ENCODE results near the gene WNT9A.

Gene WNT9A

DNA sequence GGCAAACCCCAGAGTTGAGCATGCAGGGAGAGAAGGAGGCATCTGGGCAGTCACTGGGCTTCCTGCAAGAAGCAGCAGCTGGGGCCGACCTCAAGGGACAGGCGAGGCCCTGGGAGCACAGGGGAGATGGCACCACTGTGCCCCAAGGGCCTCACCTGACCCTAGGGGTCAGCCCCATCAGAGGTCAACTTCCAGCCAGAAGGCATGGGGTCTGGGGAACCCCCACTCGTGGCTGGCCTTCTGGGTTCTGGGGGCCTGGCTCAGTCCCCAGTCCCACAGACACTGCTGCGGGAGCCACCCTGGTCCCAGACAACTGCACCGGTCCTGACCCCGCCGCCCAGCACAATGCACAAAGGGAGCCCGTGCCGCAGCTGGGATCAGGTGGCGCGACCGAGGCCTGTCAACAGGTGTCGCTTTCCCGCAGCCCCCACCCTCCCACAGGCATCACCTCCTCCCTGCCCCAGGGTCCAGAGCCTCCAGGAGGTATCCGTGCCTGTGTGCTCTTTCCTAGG, 6.2 kb downstream of the WNT9A start:
- no peak for DNase-seq

DNA sequence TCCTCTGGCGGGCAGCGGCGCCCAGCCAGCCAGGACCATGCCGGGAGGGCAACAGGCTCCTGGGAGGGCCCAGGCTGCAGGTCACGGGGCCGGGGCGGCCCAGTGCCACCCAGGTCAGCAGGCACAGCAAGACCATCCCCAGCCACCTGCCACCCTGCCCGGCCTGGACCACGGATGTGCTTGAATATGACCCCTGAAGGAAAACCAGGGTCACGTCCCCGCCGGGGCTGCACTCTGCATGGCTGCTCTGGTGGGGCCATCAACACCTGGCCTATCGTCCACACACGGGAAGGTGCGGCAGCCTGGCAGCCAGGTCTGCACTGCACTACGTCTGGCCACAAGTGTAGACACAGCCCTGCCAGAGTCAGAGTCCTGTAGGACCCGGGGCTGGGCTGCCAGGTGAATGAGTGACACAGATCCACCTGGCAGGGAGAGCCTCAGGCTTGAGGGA, 6.9 kb downstream of the WNT9A start:
- DNase-seq, result no peak

DNA sequence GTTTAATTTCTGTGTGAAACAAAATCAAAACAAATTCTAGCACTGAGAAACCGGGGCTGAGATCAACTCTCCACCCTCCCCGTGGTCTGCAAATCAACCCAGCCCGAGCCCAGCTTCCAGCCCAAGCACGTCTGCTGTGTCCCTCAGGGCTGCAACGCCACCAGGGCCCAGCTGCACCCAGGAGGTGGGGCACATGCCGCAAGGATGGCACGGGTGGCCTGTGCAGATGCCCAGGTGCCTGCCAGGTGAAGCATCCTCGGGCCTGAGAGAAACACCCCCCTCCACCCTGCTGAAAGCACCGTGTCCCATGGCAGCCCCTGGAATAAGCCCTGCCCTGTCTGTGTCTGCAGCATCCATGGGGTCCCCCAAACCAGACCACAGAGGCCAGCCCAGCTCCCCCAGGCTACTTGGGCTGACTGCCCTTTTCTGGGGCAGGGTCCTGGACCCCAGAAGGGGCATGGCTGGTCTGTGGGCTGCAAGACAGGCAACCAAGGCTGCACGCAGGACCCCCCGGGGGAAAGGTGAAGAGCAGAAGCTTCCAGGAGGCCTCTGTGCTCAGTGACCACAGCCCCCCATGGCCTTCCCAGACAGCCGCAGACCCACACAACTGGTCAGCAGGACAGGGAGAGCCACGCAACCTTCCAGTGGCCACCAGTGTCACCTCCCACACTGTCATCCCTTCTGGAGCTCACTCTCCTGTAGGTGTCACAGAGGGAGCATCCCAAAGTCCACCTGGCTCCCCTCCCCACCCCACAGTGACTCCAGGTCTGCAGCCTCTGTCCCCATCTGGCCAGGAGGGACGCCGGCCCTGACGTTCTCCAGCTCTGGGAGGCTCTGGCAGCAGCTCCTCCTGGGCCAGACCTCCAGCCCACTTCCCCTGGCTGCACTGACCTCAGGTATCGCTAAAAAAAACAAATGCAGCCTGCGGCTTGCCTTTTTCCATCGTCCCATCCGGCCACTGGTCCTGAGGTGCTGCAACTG, 7.7 kb downstream of the WNT9A start:
- no peak for DNase-seq

DNA sequence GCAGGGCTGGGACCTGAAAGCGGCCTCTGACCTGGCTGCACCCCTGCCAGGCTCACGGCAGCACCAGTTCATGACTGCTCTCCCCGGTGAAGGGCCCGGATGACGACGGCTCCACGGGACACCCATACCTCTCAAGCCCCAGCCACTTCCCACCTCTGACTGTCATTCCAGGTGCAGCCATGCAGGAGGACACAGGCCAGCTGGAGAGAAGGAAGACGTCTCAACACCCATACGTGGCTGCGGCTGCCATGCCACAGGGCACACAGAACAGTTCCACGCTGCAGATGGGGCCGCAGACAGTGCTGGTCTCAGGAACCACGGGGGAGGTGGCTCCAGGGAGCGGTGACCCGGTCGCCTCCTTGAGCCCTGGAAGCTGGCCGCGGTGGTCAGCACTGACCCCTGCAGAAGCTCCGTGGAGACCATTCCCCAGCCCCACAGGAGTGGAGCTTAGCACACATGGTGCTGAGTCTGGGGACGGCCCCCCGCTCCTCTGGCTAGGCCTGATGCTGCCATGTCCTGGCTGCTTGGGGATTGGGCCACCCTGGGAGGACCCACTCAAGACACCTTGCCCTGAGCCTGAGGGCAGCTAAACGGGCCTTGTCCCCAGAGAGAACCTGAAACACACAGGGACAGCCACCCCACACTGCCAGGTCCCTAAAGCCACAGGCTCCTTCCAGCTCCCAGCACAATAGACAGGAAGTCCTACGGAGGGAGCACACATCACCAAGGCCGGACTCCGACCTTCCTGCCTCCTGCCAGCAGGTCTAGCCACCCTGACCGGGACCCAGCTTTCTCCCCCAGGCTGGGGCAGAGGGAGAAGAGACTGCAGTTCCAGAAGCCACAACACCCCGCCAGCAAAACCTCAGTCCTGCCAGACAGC, 8.6 kb downstream of the WNT9A start:
- DNase-seq, result no peak

DNA sequence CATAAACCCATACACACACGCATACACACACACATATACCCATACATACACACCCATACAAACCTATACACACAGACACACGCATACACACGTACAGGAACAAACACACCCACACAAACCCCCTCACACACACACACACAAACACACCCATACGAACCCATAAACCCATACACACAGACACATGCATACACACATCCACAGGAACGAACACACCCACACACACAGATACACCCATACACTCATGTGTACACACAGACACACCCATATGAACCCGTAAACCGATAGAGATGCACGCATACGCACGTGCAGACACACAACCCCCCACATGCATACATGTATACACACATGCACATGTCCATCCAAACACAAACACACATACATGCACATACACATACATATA, 9.5 kb downstream of the WNT9A start:
- no peak for DNase-seq

DNA sequence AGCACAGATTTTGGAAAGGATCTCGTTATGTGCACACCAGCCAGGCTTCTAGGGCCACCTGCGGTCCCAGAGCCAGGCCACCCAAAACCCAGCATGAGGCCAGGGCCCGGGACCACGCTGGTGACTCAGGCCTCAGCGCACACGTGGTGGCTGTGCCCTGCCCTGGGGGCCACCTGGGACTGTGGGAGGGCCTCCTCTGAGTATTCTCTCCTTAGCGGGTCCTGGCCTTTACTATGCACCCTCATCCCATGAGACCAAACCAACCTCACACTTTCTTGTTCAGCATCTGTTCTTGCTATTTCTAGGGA, 9.9 kb downstream of the WNT9A start:
- no peak for DNase-seq

DNA sequence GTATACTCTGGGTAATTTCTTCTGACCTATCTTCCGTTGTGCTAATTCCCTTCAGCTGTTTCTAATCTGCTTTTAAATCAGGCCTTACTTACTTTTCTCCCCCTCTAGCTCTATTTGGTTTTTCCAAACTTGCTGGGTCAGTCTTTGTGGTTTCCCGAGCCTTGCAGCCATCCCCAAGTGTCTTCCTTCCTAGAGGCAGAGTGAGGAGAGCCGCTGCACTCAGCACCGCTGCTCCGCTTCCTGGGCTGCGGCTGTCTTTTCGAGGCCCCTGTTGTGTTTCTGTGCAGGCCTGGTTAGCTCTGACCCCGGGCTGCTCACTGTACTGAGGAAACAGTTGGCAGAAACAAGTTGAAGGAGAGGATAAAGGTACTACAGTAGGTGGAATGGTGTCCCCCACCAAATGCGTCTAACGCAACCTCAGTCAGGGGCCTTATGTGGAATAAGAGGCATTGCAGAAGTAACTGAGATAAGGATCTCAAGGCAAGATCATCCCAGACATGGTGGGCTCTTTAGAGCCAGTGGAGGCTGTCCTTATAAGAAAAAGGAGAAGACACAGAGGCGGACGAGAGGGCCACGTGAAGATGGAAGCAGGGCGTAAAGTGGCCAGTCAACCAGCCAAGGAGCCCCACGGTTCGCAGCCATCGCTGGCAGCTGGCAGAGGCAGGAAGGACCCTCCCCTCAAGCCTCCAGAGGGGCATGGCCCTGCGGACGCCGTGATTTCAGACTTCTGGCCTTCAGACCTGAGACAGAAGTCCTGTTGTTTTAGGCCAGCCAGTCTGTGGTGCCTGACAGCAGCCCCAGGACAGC, 10.5 kb downstream of the WNT9A start:
- DNase-seq, result no peak

DNA sequence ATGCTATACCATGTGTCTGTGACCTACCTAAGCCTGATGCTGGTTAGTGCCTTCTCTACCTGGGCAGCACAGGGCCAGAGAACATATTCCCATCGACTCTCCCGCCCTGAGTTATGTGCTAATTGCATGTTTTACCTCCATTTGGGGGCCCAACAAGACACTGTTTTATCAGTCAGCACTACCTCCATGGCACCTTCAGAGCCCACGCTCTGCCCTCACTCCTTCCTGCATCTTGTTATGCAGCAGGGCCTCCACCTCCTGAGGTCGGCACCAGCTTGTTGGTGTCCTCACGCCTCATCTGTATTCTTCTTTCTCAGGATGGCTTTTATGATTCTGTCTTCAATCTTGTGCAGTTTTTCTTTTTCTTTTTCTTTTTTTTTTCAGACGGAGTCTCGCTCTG, 11.9 kb downstream of the WNT9A start:
- DNase-seq, result no peak

DNA sequence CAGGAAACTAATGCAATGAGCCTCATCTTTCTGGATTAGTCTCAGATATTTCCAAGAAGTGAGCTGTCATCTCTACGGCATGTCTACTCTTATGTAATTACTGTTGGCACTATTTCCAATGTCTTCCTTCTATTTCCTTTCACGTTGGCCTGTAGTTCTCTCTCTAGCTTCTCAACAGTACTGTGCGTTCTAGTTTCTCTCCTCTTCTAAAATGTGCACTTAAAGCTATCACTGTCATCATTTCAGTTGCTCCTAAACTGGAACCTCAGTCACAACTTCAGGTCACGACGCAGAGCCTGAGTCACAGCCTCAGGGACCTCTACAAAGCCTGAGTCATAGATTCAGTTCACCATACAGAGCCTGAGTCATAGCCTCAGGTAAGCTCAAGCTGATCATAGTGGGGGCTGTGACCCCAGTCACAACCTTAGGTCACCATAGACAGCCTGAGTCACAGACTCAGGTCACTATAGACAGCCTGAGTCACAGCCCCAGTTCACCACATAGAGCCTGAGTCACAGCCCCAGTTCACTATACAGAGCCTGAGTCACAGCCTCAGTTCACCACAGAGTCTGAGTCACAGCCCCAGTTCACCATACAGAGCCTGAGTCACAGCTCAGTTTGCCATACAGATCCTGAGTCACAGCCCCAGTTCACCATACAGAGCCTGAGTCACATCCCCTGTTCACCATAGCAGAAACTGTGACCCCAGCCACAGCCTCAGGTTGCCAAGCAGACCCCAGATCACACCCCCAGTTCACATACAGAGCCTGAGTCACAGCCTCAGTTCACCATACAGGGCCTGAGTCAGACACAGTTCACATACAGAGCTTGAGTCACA, 13.0 kb downstream of the WNT9A start:
- peak; percentile 37 for DNase-seq

DNA sequence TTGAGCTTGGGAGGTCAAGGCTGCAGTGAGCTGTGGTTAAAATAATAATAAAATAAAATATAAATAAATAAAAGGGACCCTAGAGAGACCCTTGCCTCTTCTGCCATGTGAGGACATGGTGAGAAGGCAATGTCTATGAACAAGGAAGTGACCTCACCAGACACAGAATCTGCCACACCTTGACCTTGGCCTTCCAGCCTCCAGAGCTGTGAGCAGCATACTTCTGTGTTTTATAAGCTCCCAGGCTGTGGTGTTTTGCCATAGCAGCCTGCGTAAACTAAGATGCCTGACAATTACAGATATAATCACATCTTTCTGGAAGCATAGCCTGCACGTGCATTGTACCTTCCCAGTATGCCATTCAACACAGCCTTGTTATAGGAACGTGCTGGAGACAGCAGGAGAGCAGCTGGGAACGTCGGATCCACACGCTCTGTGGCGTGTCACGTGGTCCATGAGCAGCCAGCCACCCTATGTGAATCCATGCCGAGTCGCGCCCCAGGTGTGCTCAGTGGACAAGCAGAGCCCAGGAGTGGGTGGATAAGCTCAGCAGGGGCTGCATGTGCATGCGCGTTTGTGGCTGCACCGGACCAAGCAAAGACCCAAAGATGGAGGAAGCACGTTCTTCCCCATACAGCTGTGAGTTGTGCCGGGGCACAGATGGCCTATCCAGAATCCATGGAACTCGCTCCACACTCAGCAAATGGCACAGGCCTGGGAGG, 17.8 kb downstream of the WNT9A start:
- DNase-seq, result no peak

DNA sequence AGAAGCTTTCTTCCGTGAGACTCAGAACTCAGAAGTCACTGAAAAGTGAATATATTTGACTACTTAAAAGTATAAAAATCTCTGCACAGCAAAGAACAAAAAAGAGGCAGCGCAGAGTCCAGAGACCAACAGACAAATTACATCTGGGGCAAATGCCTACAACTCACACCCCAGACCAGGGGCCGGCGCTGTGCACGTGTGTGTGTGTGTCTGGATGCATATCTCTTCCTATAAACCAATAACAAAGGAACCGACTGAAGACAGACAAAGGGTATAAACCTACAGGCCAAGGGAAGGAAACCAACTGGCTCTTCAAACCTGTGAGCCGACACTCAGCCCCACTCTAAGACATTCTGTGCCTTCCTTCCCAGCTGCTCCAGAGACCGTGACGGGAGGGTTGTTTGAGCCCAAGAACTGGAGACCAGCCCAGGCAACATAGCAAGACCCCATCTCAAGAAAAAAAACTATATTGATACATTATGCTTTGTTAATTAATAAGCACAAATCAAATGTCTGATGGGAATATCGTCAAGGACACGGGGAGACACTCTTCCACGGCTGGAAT, 18.8 kb downstream of the WNT9A start:
- no peak for DNase-seq

DNA sequence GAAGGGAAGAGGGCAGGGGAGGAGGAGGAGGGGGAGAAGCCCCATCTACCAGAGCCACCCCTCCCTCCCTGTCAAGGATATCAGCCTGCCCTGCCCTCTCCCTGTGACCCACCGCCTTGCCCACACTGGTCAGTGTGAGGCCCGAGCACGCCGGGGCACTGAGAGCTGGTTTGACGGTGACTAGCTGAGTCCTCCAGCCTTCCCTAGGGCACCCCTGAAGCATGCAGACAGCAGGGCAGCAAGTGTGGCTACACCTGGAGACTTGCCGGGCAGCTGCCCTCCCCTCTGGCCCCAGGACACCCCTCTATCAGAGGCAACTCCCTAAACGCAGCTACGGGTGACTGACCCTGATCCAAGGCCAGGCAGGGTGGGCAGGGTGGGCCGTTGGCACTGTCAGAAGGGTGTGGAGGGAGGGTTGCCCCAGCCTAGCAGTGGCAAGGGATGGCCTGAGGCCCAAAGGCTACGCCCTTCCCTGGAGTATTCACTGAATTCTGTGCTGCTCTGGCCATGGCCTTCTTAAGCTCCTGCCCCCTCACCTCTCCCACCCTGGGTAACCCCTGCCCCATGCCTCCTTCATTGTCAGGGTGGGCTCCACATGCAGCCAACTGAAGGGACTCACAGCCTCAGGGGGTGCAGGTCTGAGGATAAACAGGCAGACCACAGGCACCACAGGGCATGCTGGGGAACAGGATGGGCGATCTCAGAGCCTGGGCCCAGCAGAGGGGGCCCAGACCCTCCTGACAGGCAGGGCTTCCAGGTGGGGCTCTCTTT, 19.6 kb downstream of the WNT9A start:
- DNase-seq, result no peak

DNA sequence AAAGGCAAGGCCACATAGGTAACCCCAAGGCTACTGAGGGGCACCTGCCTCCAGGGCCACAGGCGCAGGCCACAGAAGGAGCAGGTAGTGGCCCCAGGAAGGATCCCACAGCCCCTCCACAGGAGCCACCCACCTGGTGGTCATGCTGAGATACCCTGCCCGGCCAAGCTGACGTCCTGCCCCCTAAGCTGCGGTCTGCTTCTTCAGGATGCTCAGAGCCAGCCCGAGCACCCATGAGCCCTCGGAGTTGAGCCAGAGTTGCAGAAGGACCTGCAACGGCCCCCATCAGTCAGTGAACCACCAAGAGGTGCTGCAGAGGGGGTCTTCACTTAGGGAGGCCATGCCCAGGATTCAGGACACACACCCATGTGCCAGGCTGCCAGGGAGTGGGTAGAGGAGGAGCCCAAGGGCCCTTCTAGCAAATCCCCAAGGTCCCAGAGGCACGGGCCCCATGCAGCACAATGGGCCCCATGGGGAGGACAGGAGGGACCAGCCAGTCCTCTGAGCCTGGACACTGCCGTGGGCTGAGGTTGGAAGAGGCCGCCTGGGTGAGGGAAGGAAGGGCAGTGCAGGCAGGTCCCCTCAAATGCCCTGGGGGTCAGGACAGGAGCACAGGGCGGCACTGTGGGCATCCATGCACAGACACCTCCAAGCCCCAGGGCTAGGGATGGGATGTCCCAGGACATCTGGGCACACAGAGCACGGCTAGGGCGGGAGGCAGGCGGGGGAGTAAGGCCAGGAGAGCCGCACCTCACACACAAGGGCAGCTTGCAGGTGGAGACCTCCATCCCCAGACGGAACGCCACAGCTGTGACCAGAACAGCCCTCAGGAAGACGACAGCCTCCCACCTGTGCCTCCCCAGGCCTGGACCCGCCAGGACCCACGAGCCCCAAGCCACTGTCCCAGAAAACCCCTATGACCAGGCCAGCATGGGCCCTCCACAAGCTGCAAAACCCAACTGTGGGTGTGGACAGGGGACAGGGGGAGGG, 20.5 kb downstream of the WNT9A start:
- DNase-seq, result no peak

DNA sequence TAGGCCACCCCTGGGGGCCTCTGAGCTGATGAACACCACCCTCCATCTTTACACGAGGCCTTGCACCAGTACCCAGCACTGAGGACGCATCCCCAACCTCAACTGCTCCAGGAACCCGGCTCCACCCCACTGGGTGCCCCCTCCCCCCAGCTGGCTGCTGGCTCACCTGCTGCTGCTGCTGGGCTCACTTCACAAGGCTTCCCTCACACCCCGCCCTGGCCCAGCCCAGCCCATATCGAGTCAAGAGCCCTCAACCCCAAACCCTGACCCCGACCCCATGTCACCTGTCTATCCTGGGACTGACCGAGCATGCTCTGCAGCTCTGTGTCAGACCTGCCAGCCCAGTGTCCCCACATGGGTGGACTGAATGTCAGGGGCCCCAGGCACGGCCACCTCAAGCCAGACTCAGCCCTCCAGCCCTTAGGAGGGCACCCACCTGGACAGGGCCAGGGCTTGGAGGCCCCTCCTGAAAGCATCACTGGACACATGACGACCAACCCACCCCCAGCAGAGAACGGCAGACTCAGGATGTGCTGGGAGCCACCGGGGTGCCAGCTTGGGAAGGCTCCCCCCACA, 21.4 kb downstream of the WNT9A start:
- no peak for DNase-seq

DNA sequence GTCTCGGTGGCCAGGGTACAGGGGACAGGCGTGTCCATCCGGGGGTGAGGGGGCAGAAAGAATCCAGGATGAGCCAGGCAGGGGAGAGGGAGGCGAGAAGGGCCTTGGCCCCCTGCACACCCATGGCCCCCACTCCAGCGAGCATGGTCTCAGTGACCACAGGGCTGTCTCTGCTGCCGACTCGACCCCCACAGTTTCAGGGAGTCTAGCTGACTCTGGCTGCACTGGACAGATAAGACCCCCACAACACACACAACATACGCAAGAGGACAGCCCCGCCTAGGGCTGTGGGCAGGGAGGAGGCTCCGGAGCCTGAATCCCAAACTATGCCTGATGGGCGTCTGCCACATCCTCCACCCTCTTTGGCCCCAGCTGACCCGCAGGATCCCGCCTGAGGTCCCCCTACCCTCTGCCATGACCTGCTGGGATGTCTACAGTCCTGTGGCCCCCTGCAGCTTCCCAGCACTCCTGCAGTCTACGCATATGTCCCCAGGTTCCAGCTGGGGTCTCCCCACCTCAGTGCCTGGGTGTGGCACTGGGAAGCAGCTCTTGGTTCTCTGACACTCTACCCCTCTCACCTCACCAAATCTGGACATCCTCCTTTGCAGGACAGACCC, 22.0 kb downstream of the WNT9A start:
- DNase-seq, result no peak

DNA sequence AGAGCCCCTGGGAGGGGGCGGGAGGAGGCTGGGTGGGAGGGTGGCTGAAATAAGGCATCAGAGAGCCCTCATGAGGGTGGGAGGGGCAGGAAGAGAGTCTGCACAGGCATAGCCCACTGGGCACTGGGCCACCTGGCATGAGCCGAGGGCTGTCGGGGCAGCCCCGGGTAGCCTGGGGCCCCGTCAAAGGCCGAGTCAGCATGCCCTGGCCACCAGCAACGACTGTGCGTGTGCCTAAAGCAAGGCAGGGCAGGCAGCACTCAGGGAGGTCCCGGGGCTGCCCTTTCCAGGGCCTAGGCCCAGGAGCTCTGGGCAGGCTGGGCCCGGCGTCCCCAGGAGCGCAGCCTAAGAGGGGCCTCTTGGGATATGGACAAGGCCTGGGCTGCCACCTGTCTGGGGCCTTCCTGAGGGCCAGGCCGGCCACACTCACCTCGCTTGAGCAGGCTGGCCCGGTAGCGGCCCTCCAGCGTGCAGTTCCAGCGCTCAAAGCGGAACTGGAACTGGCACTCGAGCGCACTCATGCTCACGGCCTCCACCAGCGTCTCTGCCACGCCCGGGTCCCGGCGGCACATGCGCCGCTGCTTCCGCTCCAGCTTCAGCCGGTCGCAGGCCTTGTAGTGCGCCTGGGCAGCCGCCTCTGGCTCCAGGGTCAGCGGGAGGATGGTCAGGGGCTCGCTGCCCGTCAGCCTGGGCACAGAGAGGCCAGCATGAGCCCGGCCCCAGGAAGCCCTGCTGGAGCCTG, 22.7 kb downstream of the WNT9A start:
- no peak for DNase-seq

DNA sequence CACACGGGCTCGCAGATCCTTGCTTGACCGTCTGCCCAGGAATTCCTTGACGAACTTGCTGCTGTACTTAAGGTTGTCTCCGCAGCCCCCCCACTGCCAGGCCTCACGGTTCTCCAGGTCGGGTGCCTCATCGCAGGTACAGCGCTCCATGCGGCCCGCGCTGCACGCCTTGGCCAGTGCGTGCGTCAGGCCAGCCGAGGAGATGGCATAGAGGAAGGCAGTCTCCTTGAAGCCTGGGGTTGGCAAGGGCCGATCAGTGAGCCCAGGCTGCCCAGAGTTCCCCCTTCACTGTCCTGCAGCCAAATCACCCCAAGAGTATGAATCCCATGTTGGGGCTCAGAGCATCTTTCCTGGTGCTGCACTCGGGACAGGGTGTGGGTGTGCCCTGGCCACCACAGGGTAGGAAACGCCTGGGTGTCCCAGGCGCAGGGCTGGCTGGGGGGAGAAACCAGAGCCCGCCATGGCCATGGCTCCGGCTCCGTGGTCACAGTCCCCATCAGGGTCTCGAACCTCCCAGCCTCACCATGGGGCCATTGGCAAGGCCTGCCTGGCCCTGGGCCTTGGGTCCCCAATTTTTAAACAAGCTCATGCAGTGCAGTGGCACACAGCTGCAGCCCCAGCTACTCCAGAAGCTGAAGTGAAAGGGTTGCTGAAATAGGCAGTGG, 23.4 kb downstream of the WNT9A start:
- DNase-seq, result no peak
